Measurements from ENCODE around the gene GLIS1.

GLIS1 gene

DNA sequence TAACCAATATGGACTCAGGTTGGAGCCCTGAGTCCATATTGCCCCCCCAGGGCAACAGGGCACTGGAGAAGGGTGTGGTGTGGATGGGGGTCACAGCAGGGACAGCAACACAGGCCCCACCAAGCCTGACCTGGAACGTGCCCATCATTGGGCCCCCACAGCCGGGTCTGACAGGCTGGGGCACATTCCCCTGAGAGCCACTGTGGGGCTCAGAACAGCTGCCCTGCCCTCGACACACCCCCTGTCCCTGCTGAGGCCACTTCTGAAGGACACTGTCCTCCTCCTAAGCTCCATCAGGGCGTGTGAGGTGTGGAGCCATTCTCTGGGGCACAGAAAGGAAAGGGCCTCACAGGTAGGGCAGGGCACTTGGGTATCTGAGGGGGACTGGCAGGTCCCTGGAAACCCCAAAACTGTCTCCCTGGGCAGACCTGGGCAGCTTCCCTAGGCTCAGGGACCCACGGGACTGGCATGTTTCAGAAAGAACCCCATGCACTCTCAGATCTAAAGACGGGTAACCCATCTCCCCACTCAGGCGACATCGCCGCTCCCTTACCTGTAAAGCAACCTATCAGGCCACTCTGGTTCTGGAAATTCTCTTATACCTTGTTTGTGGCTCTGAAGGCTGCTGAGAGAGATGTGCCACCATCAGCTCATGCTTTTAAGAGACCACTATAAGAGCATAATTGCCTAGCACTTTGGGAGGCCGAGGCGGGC lies 184.2 kb downstream of the GLIS1 start:
- DNase-seq (ENCODE audit: low read depth) = no peak
- no peak overlapping the region for H3K4me3 ChIP-seq (ENCODE audit: low read depth, low read length)
- TF ChIP-seq MYC (IDR thresholded peaks at IDR 0.05; ENCODE audit: low read depth, low read length) (no peak), POLR2A (IDR thresholded peaks at IDR 0.05; ENCODE audit: extremely low read depth, insufficient read length) (no peak)
- TF ChIP-seq, protein P1, sequence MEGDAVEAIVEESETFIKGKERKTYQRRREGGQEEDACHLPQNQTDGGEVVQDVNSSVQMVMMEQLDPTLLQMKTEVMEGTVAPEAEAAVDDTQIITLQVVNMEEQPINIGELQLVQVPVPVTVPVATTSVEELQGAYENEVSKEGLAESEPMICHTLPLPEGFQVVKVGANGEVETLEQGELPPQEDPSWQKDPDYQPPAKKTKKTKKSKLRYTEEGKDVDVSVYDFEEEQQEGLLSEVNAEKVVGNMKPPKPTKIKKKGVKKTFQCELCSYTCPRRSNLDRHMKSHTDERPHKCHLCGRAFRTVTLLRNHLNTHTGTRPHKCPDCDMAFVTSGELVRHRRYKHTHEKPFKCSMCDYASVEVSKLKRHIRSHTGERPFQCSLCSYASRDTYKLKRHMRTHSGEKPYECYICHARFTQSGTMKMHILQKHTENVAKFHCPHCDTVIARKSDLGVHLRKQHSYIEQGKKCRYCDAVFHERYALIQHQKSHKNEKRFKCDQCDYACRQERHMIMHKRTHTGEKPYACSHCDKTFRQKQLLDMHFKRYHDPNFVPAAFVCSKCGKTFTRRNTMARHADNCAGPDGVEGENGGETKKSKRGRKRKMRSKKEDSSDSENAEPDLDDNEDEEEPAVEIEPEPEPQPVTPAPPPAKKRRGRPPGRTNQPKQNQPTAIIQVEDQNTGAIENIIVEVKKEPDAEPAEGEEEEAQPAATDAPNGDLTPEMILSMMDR (IDR thresholded peaks at IDR 0.05; ENCODE audit: low read depth, low read length) = no peak
- TF ChIP-seq, protein P2, sequence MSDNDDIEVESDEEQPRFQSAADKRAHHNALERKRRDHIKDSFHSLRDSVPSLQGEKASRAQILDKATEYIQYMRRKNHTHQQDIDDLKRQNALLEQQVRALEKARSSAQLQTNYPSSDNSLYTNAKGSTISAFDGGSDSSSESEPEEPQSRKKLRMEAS (IDR thresholded peaks at IDR 0.05; ENCODE audit: low read depth, low read length) = no peak

DNA sequence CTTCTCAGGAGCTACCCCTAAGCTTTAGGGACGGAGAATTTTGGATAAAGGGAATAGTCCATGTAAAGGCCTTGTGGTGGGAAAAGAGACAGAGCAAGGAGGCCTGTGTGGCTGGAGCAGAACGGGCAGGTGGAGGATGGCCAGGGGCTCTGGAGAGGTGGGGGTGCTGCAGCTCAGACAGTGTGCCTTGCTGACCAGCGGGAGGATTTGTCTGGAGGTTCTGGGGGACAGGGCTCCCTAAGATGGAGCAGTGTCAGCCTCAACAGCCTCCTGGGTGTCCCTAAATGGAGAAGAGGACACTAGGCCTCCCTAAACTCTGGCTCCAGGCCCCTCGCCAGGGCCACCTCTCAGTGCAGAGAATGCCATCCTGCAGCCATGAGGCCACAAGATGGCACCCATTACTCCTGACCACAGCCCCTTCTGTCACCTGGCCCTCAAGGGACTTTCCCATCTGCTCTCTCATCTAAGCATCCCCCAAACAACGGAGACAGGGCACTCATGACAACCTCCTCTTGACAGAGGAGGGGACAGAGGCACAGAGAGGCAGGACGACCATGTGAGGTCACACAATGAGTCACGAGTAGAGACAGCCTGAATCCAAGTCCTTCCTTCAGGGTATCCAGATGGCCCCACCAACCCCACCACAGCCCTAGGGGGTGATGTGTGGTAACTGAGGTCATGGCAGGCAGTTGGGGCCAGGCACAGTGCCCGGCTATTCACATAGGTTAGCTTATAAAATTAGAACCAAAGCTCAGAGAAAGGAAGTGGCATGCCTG lies 185.0 kb downstream of the GLIS1 start:
- TF ChIP-seq, protein P2 (IDR thresholded peaks at IDR 0.05; ENCODE audit: low read depth, low read length) = no peak
- TF ChIP-seq MYC (IDR thresholded peaks at IDR 0.05; ENCODE audit: low read depth, low read length) (no peak), POLR2A (IDR thresholded peaks at IDR 0.05; ENCODE audit: extremely low read depth, insufficient read length) (no peak)
- TF ChIP-seq, protein P1 (IDR thresholded peaks at IDR 0.05; ENCODE audit: low read depth, low read length) = no peak
- H3K4me3 ChIP-seq (ENCODE audit: low read depth, low read length) = no peak overlapping the region
- peak; percentile 25 for DNase-seq (ENCODE audit: low read depth)

DNA sequence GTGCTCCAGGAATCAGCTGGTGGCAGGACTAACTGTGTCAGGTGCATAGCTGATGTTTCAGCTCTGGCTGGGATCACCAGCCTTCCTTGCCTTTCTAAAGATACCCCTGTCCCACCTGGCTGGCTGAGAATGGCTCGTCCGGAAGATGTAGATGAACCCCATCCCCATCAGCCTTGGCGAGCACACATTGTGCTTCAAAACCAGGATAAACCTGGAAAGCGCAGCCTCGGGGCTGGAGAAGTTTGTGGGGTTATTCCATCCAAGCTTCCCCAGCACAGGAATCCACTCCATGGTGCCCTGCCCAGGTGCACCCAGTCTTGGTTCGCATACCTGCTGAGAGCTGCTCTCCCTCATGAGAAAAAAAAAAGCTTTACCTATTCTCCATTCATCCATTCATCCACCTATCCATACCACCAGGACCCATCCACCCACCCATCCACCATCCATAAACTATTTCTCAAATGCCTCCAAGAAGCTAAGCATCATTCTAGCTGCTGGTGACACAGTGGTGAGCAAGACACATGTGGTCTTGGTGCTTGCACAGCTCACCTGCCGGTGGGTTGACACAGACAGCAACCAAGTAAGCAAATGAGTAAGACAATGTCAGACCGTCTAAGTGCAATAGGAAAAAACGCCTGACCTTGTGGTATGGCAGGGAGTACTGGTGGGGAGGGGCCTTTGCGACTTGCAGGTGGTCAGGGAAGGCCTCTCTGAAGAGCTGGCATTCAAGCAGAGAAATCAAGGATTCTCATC lies 185.8 kb downstream of the GLIS1 start:
- TF ChIP-seq, protein P1 (IDR thresholded peaks at IDR 0.05; ENCODE audit: low read depth, low read length) = no peak
- TF ChIP-seq MYC (IDR thresholded peaks at IDR 0.05; ENCODE audit: low read depth, low read length) (no peak), POLR2A (IDR thresholded peaks at IDR 0.05; ENCODE audit: extremely low read depth, insufficient read length) (no peak)
- H3K4me3 ChIP-seq (ENCODE audit: low read depth, low read length) = no peak overlapping the region
- DNase-seq (ENCODE audit: low read depth) = no peak

DNA sequence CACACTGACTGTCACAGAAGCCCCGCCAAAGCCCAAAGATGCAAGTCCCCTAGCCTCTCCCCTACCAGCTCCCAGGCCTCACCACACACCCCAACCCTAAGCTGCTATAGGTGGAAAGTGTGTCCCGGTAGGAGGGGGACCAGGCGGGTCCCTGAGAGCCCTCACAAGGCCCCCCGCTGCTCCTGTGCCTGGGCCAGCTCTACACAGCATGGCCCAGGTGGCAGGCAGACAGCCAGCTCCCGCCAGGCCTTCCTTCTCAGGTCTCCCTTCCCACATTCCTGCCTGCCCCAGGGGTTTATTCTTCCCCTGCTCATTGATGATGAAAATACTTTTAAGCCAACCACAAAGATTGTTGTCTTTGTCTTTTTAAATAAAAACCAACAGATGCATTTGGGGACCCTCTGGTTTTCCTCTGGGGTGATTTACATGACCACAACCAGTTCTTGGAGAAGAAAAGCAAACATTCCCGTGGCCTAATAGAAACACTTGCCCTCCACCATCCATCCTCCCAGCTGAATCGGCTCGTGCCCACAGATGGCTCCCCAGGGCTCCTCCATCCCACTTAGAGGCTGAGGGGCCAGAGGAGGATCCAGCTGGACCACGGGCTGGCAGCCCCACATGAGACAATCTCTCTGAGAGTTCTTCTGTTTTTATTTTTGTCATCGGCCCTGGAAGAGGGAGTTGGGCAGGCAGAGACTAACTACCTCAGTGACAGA lies 186.7 kb downstream of the GLIS1 start:
- TF ChIP-seq, protein P1 (IDR thresholded peaks at IDR 0.05; ENCODE audit: low read depth, low read length) = no peak
- TF ChIP-seq MYC (IDR thresholded peaks at IDR 0.05; ENCODE audit: low read depth, low read length) (no peak), POLR2A (IDR thresholded peaks at IDR 0.05; ENCODE audit: extremely low read depth, insufficient read length) (no peak)
- TF ChIP-seq, protein P2 (IDR thresholded peaks at IDR 0.05; ENCODE audit: low read depth, low read length) = no peak
- no peak overlapping the region for H3K4me3 ChIP-seq (ENCODE audit: low read depth, low read length)
- DNase-seq (ENCODE audit: low read depth) = no peak

DNA sequence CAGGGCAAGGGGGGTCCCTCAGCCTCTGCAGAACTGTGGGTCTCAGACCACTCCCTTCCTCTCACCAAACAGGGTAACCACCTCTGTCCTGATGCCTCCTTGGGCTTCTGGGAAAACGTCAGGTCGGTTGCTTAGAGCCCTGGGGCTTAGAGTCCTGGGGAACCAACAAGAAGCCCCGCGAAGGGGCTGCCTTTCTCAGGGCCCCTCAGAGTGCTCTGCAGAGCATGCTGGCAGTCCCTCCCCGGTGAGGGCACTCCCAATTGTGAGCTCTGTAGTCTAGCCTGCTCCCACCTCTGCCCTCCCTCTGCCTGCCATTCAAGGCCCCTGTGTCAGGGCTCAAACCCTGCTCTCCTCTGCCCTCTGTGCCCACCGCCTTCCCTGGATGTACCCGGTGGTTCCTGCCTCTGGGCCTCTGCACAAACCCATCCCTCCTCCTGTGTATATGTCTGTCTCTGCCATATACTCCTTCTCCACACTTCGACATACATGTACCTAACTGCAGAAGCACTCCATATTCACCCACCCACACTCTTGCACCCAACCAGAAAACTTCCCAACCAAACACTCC lies 187.5 kb downstream of the GLIS1 start:
- TF ChIP-seq, protein P1 (IDR thresholded peaks at IDR 0.05; ENCODE audit: low read depth, low read length) = no peak
- TF ChIP-seq, protein P2 (IDR thresholded peaks at IDR 0.05; ENCODE audit: low read depth, low read length) = no peak
- TF ChIP-seq MYC (IDR thresholded peaks at IDR 0.05; ENCODE audit: low read depth, low read length) = no peak
- no peak for TF ChIP-seq POLR2A (IDR thresholded peaks at IDR 0.05; ENCODE audit: extremely low read depth, insufficient read length)
- no peak overlapping the region for H3K4me3 ChIP-seq (ENCODE audit: low read depth, low read length)
- no peak for DNase-seq (ENCODE audit: low read depth)

All from NB4 (cell line).